Astrocyte of the spinal cord (primary cell): ENCODE data around the gene TTC7B.

Experiments used
- DNase-seq: peaks from one replicate; pipeline ENCODE4 v3.0.0; 2011; ENCODE audit warnings: low read depth, low spot score
- H3K4me3 ChIP-seq: 2 replicates; pipeline ENCODE4 v1.5.1; 2011; ENCODE audit warnings: low read depth, mild to moderate bottlenecking, low read length, moderate library complexity
- in situ Hi-C: cut with HindIII; loops from 2 replicates; pipeline ENCODE4 v1.10.0; 2017; ENCODE audit warnings: low sequenced_read_pairs
- TF ChIP-seq, protein P1 (sequence below): IDR thresholded peaks from 2 replicates; pipeline ENCODE4 v1.5.1; 2012; ENCODE audit warnings: low read depth, mild to moderate bottlenecking, low read length, inconsistent platforms

Gene TTC7B

DNA sequence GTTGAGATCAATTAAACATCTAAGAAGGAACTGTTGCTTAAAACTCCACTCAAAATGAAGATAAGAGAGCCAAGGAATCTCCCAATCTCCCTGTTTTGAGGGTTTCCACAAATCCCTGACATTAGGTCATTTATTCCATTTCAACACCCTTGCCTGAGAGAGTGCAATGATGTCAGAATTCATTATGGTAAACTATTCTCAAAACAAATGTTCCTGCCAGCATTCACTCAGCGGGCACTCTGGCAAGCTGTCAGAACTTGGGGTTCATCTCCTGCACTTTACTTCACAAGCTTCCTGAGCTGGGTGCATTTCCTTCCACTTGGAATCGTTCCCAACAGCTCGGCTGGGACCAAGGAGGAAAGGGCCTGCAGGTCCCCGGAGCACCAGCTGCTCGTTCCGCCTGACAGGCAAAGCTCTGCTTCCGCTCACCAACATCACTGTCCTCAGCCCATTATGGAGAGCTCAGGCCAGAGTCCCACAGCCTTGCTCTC is 117.8 kb downstream of the TTC7B start:
- peak; percentile 77 for DNase-seq
- H3K4me3 ChIP-seq = no peak overlapping the region
- in situ Hi-C loops = no loop called here
- TF ChIP-seq, protein P1, sequence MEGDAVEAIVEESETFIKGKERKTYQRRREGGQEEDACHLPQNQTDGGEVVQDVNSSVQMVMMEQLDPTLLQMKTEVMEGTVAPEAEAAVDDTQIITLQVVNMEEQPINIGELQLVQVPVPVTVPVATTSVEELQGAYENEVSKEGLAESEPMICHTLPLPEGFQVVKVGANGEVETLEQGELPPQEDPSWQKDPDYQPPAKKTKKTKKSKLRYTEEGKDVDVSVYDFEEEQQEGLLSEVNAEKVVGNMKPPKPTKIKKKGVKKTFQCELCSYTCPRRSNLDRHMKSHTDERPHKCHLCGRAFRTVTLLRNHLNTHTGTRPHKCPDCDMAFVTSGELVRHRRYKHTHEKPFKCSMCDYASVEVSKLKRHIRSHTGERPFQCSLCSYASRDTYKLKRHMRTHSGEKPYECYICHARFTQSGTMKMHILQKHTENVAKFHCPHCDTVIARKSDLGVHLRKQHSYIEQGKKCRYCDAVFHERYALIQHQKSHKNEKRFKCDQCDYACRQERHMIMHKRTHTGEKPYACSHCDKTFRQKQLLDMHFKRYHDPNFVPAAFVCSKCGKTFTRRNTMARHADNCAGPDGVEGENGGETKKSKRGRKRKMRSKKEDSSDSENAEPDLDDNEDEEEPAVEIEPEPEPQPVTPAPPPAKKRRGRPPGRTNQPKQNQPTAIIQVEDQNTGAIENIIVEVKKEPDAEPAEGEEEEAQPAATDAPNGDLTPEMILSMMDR = no peak

DNA sequence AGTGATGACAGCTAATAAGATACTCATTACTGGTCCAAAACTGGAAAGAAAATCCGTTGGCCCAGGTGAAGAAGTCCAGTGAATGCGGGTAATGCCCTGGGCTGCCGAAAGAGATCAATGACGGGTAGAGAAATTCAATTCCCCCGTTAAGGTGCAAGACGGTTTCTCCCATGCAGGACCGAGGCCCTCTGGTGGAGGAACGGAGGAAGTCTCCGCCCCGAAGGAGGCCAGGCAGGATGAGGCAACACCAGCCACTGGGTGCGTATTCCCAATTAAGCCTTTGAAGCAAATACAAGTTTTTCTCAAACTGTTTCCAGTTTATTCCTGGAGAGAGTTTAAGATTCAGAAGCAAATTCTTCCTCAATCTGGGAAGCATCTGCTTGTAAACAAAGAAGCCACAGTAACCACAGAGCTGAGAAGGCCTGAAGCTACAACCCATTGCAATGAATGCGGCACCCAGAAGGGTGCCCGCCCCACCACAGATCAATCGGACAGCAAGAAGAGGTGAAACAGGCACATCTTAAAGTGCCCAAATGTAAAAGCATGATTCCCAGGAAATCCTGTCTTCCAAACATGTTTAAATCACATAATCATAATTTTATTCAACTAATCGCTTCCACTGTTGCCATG is 118.5 kb downstream of the TTC7B start:
- TF ChIP-seq, protein P1 = peak; percentile 98
- no peak overlapping the region for H3K4me3 ChIP-seq
- in situ Hi-C loops = no loop called here
- peak; percentile 80 for DNase-seq

DNA sequence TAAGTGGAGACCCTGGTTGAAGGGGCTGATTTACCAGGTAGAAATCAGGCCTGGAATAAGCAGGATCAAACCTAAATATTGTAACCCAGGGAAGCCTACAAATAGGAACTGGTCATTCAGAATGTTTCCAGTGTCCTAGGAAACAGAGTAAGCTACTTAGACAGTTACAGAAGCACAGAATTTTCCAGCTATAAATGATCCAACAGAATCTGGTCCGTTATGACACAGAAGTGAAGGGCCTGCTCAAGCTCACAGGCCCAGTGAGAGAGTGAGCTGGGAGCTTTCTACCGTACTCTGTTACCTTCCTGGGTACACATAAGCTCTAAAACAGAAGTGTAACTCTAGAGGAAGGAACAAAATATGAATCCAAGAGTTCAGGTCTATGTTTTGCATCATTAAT is 119.1 kb downstream of the TTC7B start:
- H3K4me3 ChIP-seq = no peak overlapping the region
- in situ Hi-C loops = no loop called here
- DNase-seq = no peak
- TF ChIP-seq, protein P1 = no peak

DNA sequence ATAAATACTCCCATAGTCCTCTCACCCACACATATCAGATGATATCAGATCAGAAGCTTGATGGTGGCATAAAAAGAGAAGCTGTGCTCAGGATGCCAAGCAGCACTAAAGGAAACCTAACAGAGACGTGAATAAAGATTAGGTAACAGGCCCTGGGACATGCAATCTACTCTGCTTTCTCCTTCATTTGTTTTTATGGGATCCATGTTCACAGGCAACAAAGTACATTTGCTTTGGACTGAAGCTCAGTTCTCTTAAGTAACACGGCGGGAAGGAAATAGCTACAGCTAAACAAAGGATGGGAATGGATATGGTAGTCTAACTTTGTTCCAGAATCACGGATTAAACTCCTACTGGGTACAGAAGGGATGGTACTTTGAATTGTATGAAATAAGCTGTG is 119.5 kb downstream of the TTC7B start:
- DNase-seq = no peak
- TF ChIP-seq, protein P1 = no peak
- in situ Hi-C loops = no loop called here
- H3K4me3 ChIP-seq = no peak overlapping the region

DNA sequence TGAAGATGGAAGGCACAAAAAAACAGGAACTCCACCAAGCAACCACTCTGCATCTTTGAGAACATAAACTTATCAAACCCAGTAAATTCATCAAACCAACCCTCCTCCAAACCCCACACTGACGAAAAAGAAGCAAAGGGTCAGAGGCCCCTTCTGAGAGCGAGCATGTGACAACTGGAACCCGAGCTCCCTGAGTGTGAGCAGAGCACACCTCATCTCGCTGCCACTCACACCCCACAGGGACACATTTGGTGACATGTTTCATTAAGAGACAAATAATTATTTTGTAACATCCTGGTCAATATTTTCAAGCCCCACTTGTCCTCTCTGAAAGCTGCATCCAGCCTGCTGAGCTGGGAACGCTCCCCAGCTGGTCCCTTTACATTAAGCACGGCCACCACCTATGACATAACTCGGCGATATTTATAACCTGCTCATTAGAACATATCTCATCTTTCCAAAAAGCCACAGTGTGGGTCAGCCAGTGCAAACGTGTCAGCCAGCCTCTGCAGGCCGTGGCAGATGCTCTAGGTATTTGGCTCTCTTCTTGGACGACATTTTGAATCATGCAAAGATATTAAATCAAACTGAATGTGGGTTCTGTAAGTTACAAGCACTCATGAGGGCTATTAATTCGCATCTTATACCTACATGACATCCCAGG is 120.1 kb downstream of the TTC7B start:
- no peak overlapping the region for H3K4me3 ChIP-seq
- in situ Hi-C loops = no loop called here
- TF ChIP-seq, protein P1 = no peak
- DNase-seq = no peak

DNA sequence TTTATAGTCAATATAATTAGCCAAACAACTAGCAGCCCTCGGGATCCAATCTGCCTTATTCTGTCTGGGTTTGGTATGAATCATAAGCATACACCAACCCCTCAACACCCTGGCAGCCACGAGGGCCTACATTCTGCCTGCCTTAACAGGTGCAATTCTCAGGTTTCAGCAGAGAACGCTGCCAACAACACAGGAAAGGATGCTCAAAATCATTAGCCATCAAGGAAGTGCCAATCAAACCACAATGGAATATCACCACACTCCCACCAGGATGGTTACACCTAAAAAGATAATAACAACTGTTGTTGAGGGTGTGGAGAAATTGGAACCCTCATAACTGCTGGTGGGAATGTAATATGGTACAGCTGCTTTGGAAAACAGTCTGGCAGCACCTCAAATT is 122.8 kb downstream of the TTC7B start:
- in situ Hi-C loops = no loop called here
- no peak for DNase-seq
- TF ChIP-seq, protein P1 = no peak
- no peak overlapping the region for H3K4me3 ChIP-seq
